K562 treated with DMSO at 1 percent for 48 hours (cell line): ENCODE data around the gene KIF7. TPM values are rescaled to one million over a fixed set of nuclear protein-coding genes. Genes with fewer than 3 reads are reported as not detected.

ENCODE experiments used
- total RNA-seq: library from RNA; unstranded; fragments of 300-600 nt; gene quantifications from 2 replicates; pipeline ENCODE4 v1.2.3, GENCODE V29; 2022; ENCODE audit warnings: low replicate concordance; ENCODE audit errors: extremely low read depth

The KIF7 gene, protein sequence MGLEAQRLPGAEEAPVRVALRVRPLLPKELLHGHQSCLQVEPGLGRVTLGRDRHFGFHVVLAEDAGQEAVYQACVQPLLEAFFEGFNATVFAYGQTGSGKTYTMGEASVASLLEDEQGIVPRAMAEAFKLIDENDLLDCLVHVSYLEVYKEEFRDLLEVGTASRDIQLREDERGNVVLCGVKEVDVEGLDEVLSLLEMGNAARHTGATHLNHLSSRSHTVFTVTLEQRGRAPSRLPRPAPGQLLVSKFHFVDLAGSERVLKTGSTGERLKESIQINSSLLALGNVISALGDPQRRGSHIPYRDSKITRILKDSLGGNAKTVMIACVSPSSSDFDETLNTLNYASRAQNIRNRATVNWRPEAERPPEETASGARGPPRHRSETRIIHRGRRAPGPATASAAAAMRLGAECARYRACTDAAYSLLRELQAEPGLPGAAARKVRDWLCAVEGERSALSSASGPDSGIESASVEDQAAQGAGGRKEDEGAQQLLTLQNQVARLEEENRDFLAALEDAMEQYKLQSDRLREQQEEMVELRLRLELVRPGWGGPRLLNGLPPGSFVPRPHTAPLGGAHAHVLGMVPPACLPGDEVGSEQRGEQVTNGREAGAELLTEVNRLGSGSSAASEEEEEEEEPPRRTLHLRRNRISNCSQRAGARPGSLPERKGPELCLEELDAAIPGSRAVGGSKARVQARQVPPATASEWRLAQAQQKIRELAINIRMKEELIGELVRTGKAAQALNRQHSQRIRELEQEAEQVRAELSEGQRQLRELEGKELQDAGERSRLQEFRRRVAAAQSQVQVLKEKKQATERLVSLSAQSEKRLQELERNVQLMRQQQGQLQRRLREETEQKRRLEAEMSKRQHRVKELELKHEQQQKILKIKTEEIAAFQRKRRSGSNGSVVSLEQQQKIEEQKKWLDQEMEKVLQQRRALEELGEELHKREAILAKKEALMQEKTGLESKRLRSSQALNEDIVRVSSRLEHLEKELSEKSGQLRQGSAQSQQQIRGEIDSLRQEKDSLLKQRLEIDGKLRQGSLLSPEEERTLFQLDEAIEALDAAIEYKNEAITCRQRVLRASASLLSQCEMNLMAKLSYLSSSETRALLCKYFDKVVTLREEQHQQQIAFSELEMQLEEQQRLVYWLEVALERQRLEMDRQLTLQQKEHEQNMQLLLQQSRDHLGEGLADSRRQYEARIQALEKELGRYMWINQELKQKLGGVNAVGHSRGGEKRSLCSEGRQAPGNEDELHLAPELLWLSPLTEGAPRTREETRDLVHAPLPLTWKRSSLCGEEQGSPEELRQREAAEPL (N-terminal part only)
- not detected in 2 replicates for total RNA-seq

DNA sequence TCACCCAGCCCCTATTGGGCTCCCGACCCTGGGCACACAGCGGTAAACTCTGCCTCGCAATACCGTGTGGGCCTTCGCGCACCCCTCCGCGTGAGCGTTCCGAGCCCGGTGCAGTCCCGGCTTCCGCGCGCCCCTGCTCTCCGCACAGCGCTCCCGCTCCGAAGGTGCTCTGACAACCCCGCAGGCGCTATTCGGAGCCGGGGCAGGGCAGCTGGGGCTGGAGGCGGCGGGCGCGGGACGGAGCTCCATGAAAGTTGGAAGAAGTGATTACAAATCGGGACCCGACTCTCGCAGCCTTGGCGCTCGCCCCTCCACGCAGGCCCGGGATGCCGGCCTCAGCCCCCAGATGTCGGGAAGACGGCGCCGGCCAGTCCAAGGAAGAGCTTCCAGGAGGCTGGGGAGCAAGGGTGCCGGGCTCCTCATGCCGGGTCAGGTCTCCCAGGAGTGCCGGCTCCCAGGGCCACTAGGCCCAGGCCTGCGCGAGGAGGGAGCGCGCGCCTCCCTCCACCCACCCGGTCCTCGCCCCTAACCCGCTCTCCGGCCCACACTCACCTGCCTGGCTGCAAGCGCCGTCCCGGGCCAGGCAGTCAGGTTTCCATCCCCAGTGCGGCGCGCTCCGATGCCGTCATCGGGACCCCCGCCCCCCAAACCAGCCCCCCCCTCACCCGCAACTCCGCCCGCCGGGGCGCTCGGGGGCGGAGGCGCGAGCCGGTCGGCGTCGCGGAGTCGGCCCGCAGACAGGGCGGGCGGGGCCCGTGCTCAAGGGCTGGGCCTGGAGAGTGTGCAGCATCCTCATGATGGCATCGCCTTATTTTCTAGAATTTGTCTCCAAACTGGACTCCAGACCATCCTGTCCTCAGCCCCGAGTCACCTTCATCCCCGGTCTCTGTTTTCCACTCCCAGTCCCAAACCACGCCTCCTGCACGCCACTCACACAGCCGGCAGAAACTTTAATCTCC lies at the start of gene KIF7:
KIF7 (minus strand) TSS at position 621 of the 959 bp plus-strand sequence. CDS start 2,537 bp downstream, outside the sequence.

DNA sequence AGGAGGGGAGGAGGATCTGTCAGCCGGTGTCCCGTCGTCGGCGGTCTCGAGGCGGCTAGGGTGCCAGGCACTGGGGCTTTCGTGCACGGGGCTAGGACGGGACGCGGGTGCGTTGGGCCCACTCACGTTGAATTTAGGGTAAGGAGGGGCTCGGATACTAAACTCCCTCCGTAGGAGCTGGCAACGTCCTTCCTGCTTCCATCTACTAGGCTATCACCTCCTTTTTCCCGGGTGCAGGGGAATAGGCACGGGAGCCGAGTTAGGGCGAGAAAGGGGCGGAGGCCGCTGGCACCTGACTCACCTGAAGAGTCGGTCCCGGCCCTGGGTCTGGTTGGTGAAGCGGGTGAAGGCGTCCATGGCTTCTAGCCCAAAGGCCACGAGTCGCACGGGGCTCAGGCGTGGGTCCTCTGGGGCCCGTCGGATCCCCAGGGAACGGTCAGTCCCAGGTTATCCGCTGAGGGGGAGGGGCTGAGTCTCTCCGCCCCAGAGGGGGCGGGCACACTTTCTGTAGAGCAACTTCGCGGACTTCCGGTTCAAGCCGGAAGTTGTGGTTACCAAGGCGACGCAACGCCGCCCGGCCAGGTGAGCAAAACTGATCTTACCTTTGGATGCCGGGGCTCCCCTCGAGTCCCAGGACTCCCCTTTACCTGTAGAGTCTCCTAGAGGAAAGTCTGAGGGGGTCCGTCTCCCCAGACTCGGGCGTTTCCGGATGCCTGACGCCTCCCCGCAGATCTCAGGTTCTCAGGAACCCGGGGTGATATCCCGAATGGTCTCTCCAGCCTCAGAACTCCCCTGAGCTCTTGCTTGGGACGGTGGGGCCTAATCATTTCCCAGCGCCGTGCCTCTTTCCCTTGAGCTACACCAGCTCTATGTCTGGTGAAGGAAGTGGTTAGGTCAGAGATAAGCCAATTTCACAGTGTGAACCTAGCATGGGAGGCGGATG lies 35.3 kb upstream of the KIF7 start, which contains the start of the genes PEX11A and WDR93:
PEX11A (minus strand) TSS at position 479 of the 943 bp plus-strand sequence; CDS start at position 357, 122 bp downstream.
WDR93 (plus strand) TSS at position 536 of the 943 bp plus-strand sequence. CDS start 10,936 bp downstream, outside the sequence.

DNA sequence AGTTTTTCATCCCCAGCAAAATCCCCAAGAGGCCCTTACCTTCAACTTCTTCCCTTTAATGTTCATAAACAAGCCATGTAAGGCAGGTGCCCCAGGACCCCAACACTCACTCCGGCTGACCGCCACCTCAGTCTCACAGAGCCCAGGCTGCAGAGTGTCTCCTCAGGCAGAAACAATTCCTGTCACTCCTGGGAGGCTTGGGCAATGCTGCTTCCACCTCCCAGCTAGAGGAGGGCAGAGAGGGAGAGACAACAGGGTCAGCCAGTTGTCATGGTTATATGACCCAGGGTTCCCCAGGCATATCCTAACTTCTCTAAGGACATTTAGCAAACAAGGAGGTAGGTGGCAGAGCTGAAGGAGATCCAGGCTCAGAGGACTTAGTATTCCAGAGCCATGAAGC lies 23.9 kb upstream of the KIF7 start, which contains the start of gene PLIN1:
PLIN1 (minus strand) TSS at position 156 of the 400 bp plus-strand sequence. CDS start 1,878 bp downstream, outside the sequence.

Other genes starting within 250 kb of the KIF7 start
- not detected in 2 replicates for gene RHCG, start 158.9 kb downstream of the KIF7 start, total RNA-seq
- gene TICRR, start 80.0 kb downstream of the KIF7 start, total RNA-seq: not detected in 2 replicates
- not detected in 2 replicates for gene PLIN1, start 23.9 kb upstream of the KIF7 start, total RNA-seq
- gene PEX11A, start 35.3 kb upstream of the KIF7 start, total RNA-seq: not detected in 2 replicates
- gene WDR93, start 35.3 kb upstream of the KIF7 start, total RNA-seq: not detected in 2 replicates
- not detected in 2 replicates for gene MESP1, start 95.8 kb upstream of the KIF7 start, total RNA-seq
- gene MESP2, start 120.9 kb upstream of the KIF7 start, total RNA-seq: not detected in 2 replicates
- not detected in 2 replicates for gene ANPEP, start 159.4 kb upstream of the KIF7 start, total RNA-seq
- not detected in 2 replicates for gene AP3S2, start 238.5 kb upstream of the KIF7 start, total RNA-seq